HG03457 (cell line): ENCODE data around the gene EZR.
"Not testable (repeated sequence)": the region's sequence is repeated elsewhere in the genome, so short reads cannot be mapped to it uniquely, and the experiment has no call there.

ENCODE experiments used
- ATAC-seq: cut with Tn5 transposase; IDR thresholded peaks from one replicate; pipeline ENCODE4 v1.9.1; 2021; ENCODE audit warnings: moderate number of reproducible peaks; ENCODE audit not compliant: unreplicated experiment

Gene EZR

GRCh38 chr6:158843751-158844683 lies 24.8 kb upstream of the EZR start:
- ATAC-seq, result no peak

- ATAC-seq, result no peak
These were observed 22.2 kb upstream of the EZR start for GRCh38 chr6:158841358-158841757.

- no peak for ATAC-seq
These were observed 21.3 kb upstream of the EZR start for GRCh38 chr6:158840465-158840864.

- no peak for ATAC-seq
These were observed 20.6 kb upstream of the EZR start for GRCh38 chr6:158839796-158840195.

GRCh38 chr6:158838790-158839189 lies 19.6 kb upstream of the EZR start:
- ATAC-seq, result not testable (repeated sequence)

GRCh38 chr6:158837684-158838625 lies 18.8 kb upstream of the EZR start:
- ATAC-seq, result no peak

GRCh38 chr6:158836625-158837311 lies 17.6 kb upstream of the EZR start:
- ATAC-seq, result no peak

- no peak for ATAC-seq
These were observed 16.6 kb upstream of the EZR start for GRCh38 chr6:158835616-158836221.

GRCh38 chr6:158834675-158835385 lies 15.7 kb upstream of the EZR start:
- no peak for ATAC-seq

- ATAC-seq, result not testable (repeated sequence)
These were observed 13.6 kb upstream of the EZR start for GRCh38 chr6:158832807-158833206.

GRCh38 chr6:158832026-158832425 lies 12.9 kb upstream of the EZR start:
- ATAC-seq, result no peak

GRCh38 chr6:158831571-158831970 lies 12.4 kb upstream of the EZR start:
- ATAC-seq, result no peak

- ATAC-seq, result no peak
These were observed 11.6 kb upstream of the EZR start for GRCh38 chr6:158830736-158831135.

- ATAC-seq, result no peak
These were observed 9.6 kb upstream of the EZR start for GRCh38 chr6:158828807-158829206.

- ATAC-seq, result no peak
These were observed 7.8 kb upstream of the EZR start for GRCh38 chr6:158826819-158827501.

- ATAC-seq, result no peak
These were observed 6.8 kb upstream of the EZR start for GRCh38 chr6:158825951-158826306.

GRCh38 chr6:158825038-158825950 lies 6.1 kb upstream of the EZR start:
- ATAC-seq, result no peak

- ATAC-seq, result not testable (repeated sequence)
These were observed 4.4 kb upstream of the EZR start for GRCh38 chr6:158823616-158824015.
